ENCODE results near the gene PEX7.
A peak's percentile ranks its signal among the peaks of the same experiment; 100 is the strongest.
"Not testable (repeated sequence)": the region's sequence is repeated elsewhere in the genome, so short reads cannot be mapped to it uniquely, and the experiment has no call there.

The PEX7 gene

GRCh38 chr6:136790411-136791295, 31.7 kb upstream of the PEX7 start:
- DNase-seq, result no peak

DNA sequence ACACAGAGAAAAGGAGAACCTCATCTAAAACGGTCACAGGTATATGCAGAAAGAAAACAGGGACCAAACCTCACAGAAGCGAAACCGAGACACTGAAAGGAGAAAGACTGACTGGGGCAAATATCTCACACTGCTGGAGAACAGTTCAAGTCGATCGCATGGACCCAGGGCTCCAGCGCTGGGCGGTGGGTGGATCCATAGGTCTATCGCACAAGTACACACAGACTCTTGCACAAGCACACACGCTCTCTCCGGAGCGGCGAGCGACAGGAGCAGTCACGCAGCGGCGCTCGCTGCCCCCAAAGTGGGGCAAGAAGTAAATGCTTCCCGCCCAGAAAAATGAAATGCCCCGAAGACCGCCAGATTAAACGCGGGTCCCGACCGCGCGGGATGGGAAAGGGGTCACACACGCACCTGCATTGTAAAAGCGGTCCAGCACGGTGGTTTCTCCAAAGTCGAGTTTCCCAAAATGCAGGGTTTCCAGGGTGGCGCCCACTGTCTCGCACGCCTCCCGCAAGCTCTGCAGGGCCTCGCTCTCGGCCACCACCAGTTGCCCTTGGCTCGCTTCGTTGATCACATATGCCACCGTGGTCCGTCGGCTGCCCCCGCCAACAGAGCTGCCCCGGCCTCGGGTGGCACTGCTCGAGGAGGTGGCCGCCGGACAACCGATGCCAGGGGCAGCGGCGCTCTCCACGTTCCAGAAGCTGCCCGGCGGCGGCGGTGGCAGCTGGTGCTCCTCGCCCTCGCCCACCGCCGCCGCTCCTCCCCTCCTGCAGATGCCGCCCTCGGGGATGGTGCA, 30.9 kb upstream of the PEX7 start:
- peak; percentile 49 for DNase-seq

GRCh38 chr6:136792095-136792409, 30.3 kb upstream of the PEX7 start:
- no peak for DNase-seq

DNA sequence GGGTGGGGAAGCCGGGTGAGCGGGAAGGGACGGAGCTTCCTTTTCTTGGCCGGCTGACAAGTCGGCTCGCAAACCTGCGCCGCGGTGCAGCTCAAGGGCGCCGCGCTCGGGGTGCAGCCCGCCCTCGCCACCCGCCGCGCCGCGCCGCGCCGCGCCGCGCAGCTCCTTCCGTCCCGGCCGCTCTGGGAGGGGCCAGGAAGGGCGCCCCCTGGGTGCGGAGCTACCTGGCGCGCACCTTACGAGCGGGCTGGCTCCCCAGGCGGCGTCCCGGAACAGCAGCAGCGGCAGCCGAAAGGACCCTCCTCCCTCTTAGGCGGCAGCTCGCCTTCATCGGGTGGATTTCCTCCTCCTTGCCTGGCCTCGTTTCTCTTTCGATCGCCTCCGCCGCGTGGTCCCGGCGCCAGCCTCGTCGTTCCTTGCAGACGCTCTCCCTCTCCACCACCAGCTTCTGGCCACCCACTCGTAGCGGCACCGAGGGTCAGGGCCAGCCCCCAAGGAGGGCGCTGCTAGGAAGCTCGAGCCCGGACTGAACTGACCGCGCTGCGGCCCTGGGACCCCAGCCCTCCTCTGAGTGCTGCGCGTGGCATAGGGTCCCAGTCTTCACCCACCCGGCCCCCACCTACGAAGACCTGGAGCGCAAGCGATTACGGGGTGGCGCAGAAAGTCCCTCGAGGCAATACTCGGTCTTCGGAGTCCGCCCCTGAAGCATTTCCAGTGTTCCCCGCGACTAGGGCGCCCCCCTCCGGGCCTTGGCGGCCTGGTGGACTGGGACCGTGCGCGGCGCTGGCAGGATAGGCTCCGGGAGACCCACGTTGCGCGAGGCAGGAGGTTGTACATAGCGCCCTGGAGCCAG, 29.8 kb upstream of the PEX7 start, which contains the start of gene MAP3K5:
TSS of gene MAP3K5 (minus strand) at position 68 of the 853 bp plus-strand sequence. CDS start 320 bp downstream, outside the sequence.
- DNase-seq, result peak; percentile 90

DNA sequence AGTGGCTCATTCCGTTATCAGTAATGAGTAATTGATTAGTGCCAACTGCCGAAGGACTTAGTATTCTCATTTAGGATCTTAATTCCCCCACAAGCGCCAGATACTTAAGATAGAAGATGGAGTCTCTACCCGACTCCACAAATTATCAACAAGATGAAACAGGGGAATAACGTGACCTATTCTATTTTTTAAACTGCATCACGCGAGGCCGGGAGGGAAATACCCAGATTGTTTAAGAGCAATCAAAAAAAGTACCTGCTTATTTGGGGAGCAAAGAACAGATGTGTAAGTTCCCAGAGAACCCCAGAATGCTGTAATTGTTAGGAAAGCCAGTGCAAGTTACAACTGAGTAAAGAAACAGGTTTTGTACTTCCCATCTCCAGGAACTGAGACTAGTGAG, 29.0 kb upstream of the PEX7 start:
- no peak for DNase-seq

DNA sequence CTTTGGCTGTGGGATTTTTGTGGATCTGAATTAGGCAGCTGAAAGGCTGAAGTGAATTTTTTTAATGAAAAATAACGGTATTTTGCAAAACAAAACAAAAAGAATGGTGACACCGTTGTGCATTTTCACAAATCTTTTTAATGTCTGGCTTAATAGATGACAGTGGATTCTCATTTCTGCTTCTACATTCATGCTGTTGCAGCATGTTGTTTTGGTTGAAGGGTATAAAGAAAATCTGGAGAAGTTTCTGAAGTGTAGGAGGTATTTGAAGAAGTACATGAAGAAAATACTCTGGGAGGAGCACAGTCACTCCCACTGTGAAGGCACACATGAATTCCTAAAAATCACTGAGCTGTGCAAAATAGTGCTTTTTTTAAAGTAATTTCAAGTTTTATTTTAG, 27.0 kb upstream of the PEX7 start:
- no peak for DNase-seq

DNA sequence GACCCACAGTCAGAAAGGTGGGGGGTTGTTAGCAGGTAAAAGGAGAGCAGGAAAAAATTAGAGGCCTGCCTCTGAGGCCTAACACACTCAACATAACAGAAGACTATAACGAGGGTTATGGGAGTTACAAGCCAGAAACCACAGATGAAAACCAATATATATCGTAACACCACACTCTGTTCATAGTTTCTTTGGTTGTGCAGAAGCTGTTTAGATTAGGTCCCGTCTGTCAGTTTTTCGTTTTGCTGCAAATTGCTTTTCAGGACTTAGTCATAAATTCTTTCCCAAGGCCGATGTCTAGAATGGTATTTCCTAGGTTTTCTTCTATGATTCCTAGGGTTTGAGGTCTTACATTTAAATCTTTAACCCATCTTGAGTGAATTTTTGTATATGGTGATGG, 26.4 kb upstream of the PEX7 start:
- no peak for DNase-seq

DNA sequence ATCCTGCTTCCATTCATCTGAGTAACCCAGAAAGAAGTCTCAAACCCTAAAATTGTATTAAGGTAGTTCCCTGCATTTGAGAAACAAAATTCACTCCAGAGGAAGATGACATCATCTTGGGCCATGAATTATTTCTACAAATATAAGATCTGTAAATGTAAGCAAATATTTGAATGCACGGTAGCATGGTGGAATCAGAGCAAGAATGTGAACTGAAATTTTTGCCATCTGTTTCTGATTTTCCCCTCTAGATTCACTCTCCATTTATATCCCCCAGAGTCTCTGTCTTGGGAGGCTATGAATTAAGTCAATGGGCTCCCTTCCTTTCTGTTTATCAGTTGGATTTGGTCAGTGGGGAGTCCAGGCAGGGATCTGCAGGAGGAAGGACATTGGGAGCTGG, 24.3 kb upstream of the PEX7 start:
- DNase-seq, result no peak

DNA sequence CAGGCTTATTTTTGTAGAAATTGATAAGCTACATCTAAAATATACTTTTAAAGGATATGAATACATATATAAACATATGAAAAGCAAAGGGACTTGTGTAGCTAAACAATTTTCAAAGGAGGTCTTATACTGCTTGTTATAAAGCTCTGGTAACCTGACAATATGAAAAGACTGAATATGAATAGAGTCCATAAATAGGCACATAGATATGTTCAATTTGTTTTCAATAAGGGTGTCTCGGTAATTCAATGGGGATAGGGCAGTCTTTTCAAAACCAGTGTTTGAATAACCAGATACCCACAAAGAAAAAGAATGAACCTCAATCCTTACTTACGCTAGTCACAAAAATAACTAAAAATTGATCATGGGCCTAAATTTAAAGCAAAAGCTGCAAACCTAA, 20.8 kb upstream of the PEX7 start:
- no peak for DNase-seq

GRCh38 chr6:136803608-136804007, 18.8 kb upstream of the PEX7 start:
- no peak for DNase-seq

- DNase-seq, result no peak
Observed at GRCh38 chr6:136809091-136809860, 13.1 kb upstream of the PEX7 start.

GRCh38 chr6:136811272-136811671, 11.1 kb upstream of the PEX7 start:
- DNase-seq, result no peak

GRCh38 chr6:136812174-136812573, 10.2 kb upstream of the PEX7 start:
- no peak for DNase-seq

DNA sequence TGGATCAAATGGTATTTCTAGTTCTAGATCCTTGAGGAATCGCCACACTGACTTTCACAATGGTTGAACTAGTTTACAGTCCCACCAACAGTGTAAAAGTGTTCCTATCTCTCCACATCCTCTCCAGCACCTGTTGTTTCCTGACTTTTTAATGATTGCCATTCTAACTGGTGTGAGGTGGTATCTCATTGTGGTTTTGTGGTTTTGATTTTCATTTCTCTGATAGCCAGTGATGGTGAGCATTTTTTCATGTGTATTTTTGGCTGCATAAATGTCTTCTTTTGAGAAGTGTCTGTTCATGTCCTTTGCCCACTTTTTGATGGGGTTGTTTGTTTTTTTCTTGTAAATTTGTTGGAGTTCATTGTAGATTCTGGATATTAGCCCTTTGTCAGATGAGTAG, 6.8 kb upstream of the PEX7 start:
- DNase-seq, result not testable (repeated sequence)

GRCh38 chr6:136816656-136817055, 5.7 kb upstream of the PEX7 start:
- DNase-seq, result no peak

DNA sequence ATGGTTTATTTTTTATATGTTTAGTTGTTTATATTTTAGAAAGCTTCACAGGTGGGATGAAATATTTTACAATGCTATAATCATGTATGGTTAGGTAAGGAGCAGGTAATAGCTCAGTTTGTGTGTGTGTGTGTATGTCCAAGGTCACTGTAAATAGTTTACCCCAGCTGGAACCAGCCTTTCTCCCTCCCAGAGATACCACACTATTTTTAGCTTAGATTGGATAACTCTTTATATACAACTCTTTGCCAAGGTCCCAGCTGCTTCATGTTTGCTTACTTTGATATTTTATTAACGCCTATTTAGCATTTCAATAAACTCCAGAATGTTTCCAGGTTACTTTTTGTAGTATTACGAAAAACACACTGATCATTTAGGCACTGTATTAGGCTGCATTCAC, 1.8 kb upstream of the PEX7 start:
- DNase-seq, result no peak

GRCh38 chr6:136822046-136822375, 381 bp upstream of the PEX7 start:
- DNase-seq, result no peak

DNA sequence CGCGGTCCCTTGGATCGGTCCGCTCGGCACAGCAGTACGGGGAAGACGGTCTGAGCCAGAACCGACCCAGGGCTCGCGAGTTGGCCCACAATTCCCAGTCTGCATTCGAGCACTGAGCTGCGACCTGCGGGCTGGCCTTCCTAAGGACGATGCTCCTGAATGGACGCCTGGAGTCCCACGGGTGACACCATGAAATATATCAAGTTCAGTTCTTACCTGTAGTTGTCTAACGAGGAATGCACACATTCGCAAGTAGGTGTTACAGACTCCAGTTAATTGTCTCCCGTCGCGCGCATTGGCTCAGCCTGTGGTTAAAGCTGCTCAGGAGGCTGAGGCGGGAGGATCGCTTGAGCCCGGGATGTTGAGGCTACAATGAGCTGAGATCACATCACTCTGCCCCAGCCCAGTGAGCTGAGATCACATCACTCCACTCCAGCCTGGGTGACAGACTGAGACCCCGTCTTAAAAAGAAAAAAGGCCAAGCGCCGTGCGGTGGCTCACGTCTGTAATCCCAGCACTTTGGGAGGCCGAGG, 802 bp downstream of the PEX7 start:
- DNase-seq, result no peak

GRCh38 chr6:136826216-136826615, 3.8 kb downstream of the PEX7 start:
- no peak for DNase-seq

DNA sequence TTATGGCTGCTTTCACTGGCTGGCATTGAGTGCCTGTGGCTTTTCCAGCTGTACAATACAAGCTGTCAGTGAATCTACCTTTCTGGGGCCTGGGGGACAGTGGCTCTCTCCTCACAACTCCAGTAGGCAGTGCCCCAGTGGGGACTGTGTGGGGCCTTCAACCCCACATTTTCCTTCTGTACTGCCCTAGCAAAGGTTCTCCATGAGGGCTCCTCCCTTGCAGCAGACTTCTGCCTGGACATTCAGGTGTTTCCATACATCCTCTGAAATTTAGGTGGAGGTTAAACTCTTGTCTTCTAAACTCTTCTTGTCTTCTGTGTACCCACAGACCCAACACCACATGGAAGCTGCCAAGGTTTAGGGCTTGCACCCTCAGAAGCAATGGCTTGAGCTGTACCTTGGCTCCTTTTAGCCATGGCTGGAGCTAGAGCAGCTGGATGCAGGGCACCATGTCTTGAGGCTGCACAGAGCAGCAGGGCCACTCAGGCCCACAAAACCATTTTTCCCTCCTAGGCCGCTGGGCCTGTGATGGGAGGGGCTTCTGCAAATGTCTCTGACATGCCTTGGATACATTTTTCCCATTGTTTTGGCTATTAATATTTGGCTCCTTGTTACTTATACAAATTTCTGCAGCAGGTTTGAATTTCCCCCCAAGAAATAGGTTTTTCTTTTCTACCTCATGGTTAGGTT, 9.6 kb downstream of the PEX7 start:
- no peak for DNase-seq

- no peak for DNase-seq
Observed at GRCh38 chr6:136840276-136841001, 18.0 kb downstream of the PEX7 start.

All from GDM1 (cell line).